Ovary (tissue), 3 donors: Measurements from ENCODE around the gene PEPD.

Experiments used
- EP300 ChIP-seq: sonication (generic); formaldehyde crosslinking; IDR thresholded peaks from one replicate; pipeline ENCODE4 v1.6.1; 2017; ENCODE audit warnings: antibody characterized with exemption
- POLR2A ChIP-seq: fragments of 450-650 bp; IDR thresholded peaks from one replicate; pipeline ENCODE4 v1.6.1; 2017; ENCODE audit warnings: antibody characterized with exemption, mild to moderate bottlenecking, moderate library complexity
- TF ChIP-seq, protein P1 (sequence below), 3 donors: fragments of 450-650 bp in 2 of 3; fragments of 200-600 bp in 1 of 3; IDR thresholded peaks; one replicate each; pipeline versions ENCODE4 v1.5.1 to v1.8.0; 2016 to 2022; ENCODE audit warnings: antibody characterized with exemption in 3 of 3, mild to moderate bottlenecking in 1 of 3
- donor health status: DM: no; HTN: no; CAD: no.

DNA sequence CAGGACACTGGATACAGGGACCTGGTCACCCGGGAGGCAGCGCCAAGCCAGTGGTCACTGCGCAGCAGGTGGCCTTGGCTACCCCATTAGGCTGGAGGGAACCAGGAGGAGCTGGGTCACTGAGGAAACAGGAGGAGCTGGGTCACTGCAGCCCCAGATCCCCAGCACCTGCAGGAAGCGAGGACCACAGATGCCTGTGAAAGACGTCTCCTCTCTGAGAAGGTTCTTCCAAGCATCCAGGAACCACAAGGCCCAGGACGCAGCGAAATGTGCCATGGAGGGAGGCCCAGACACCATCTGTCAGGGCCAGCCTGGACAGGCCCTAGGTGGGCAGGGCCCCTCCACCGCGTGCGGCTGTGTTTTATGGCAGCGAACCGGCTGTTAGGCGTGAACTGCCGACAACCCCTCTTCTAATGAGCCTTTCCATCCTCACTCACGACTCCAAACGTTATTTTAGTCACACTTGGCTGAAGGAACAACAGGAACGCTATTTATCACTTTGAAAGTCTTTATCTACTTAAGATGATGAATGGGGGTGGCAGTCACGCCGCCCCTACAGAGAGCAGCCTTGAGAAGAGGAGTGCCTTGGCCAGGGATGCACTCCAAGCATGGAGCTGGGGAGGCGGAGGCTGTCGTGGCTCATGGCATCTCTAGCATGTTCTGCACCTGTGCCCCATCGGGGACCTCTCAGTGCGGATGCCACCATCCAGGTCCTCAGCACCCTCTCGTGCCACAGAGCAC lies 94.8 kb downstream of the PEPD start:
- TF ChIP-seq POLR2A, result no peak
- TF ChIP-seq, protein P1, sequence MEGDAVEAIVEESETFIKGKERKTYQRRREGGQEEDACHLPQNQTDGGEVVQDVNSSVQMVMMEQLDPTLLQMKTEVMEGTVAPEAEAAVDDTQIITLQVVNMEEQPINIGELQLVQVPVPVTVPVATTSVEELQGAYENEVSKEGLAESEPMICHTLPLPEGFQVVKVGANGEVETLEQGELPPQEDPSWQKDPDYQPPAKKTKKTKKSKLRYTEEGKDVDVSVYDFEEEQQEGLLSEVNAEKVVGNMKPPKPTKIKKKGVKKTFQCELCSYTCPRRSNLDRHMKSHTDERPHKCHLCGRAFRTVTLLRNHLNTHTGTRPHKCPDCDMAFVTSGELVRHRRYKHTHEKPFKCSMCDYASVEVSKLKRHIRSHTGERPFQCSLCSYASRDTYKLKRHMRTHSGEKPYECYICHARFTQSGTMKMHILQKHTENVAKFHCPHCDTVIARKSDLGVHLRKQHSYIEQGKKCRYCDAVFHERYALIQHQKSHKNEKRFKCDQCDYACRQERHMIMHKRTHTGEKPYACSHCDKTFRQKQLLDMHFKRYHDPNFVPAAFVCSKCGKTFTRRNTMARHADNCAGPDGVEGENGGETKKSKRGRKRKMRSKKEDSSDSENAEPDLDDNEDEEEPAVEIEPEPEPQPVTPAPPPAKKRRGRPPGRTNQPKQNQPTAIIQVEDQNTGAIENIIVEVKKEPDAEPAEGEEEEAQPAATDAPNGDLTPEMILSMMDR (IDR thresholded peaks at IDR 0.05), result no peak
- TF ChIP-seq EP300, result no peak
